HFFc6 (cell line): Measurements from ENCODE around the gene PKD2L2. TPM values are rescaled to one million over a fixed set of nuclear protein-coding genes. Genes with fewer than 3 reads are reported as not detected.

Experiments used
- DNase-seq: peaks from one replicate; pipeline ENCODE4 v3.0.0-alpha.2; 2018
- H3K27ac Mint-ChIP-seq: 2 replicates; pipeline ENCODE4 v1.8.0; 2020; ENCODE audit warnings: mild to moderate bottlenecking, mixed read lengths
- H3K27me3 Mint-ChIP-seq: 2 replicates; pipeline ENCODE4 v1.8.0; 2021; ENCODE audit warnings: mild to moderate bottlenecking, moderate library complexity, mixed read lengths; ENCODE audit not compliant: insufficient read depth
- H3K36me3 Mint-ChIP-seq: 2 replicates; pipeline ENCODE4 v1.8.0; 2021; ENCODE audit warnings: low read depth, mixed read lengths
- H3K4me1 Mint-ChIP-seq: 2 replicates; pipeline ENCODE4 v1.8.0; 2020; ENCODE audit warnings: low read depth, mixed read lengths
- H3K4me3 Mint-ChIP-seq: 2 replicates; pipeline ENCODE4 v1.8.0; 2020; ENCODE audit warnings: mild to moderate bottlenecking, moderate library complexity, mixed read lengths
- H3K9me3 Mint-ChIP-seq: 2 replicates; pipeline ENCODE4 v1.8.0; 2020; ENCODE audit warnings: mild to moderate bottlenecking, mixed read lengths
- total RNA-seq, 6 experiments: library from RNA; stranded (reverse); fragmentation: NEBNext Ultra II Directional; extraction: Animal tissue kit (Norgen Biotek cat#: 25700); gene quantifications; 2 replicates in 1 of 6; 3 replicates in 5 of 6; pipeline ENCODE4 v1.2.3, GENCODE V29; 2021
- TF ChIP-seq, protein P1 (sequence below): fragments of 200-600 bp; sonication (generic); IDR thresholded peaks from 2 replicates; pipeline ENCODE4 v1.5.0; 2021; ENCODE audit warnings: antibody characterized with exemption, mild to moderate bottlenecking

PKD2L2 gene
- total RNA-seq, 6 experiments from 2014 or later, result not detected

DNA sequence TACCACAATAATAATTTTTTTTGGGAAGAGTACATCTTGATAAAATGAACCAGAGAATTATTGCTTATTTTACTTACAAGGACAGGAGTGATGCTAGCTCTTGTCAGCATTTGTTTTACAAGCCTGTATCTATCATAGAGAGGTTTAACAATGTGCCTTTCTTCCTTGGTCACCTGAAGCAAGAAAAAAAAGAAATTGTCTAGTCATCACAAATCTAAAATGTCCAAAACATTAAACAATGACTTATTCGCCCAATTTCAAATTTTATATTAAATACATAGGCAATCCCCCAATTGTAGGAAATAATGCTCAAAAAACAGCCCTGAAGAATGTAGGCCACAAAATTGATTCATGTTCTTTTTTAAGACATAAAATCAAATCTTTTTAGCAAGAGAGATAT, 56.6 kb downstream of the PKD2L2 start:
- TF ChIP-seq, protein P1, sequence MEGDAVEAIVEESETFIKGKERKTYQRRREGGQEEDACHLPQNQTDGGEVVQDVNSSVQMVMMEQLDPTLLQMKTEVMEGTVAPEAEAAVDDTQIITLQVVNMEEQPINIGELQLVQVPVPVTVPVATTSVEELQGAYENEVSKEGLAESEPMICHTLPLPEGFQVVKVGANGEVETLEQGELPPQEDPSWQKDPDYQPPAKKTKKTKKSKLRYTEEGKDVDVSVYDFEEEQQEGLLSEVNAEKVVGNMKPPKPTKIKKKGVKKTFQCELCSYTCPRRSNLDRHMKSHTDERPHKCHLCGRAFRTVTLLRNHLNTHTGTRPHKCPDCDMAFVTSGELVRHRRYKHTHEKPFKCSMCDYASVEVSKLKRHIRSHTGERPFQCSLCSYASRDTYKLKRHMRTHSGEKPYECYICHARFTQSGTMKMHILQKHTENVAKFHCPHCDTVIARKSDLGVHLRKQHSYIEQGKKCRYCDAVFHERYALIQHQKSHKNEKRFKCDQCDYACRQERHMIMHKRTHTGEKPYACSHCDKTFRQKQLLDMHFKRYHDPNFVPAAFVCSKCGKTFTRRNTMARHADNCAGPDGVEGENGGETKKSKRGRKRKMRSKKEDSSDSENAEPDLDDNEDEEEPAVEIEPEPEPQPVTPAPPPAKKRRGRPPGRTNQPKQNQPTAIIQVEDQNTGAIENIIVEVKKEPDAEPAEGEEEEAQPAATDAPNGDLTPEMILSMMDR, result no peak
- no peaks in the 10 kb centered on the region for H3K27me3 Mint-ChIP-seq
- H3K27ac Mint-ChIP-seq, result no peak overlapping the region
- DNase-seq, result no peak
- H3K9me3 Mint-ChIP-seq, result no peaks in the 10 kb centered on the region
- H3K36me3 Mint-ChIP-seq, result peaks cover 53% of the 10 kb centered on the region
- H3K4me1 Mint-ChIP-seq, result no peaks in the 10 kb centered on the region; the same call in 1 of the 2 replicates
- no peak overlapping the region for H3K4me3 Mint-ChIP-seq

DNA sequence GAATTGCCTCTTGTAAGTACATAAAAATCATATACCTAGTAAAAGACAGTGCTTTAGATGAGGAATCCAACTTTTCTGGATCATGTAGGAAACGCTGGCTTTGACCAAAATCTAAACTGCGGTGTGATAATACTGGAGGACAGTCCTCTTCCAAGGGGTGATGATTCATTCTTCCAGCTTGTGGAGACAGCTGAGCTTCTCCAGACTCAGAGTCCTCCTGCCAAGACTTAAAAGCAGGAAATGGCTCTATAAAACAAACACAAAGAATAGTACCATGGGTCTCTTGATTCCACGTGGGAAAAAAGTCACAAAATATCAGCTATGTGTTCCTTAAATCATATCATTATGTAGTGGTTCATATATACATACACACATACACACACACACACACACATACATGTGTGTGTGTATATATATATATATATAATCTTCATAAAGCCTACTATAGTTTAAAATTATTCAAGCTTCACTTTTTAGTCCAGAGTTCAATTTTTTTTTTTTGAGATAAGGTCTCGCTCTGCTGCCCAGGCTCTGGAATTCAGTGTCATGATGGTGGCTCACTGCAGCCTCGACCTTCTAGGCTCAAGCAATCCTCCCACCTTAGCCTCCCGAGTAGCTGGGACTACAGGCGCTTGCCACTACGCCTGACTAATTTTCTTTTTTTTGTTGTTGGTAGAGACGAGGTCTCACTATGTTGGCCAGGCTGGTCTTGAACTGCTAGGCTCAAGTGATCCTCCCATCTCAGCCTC, 65.0 kb downstream of the PKD2L2 start:
- peaks cover 28% of the 10 kb centered on the region for H3K4me1 Mint-ChIP-seq
- DNase-seq, result peak; percentile 85
- peaks cover 31% of the 10 kb centered on the region for H3K36me3 Mint-ChIP-seq
- H3K4me3 Mint-ChIP-seq, result peak overlapping the region; percentile 76
- no peaks in the 10 kb centered on the region for H3K27me3 Mint-ChIP-seq
- TF ChIP-seq, protein P1, result no peak
- H3K9me3 Mint-ChIP-seq, result no peaks in the 10 kb centered on the region
- peak overlapping the region; percentile 81 for H3K27ac Mint-ChIP-seq

DNA sequence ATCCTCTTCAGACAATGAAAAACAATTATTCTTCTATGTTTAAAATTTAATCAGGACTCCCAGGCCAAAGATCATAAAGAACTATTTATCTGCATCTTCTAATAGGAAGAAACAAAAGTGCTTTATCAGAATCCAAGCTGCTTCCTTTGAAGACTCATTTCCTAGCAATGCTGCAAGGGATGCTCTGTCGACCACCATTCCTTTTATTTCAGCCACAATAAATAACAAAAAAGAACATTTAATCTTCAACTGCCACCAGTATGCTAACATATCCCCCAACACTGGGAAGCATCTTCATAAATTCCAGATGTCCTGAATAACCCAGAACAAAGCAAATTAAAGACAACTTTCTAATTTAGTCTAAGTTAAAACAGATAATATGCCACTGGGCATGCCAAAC, 68.7 kb downstream of the PKD2L2 start:
- H3K4me1 Mint-ChIP-seq, result peaks cover 38% of the 10 kb centered on the region
- H3K27ac Mint-ChIP-seq, result no peak overlapping the region
- peaks cover 25% of the 10 kb centered on the region for H3K36me3 Mint-ChIP-seq
- DNase-seq, result no peak
- no peaks in the 10 kb centered on the region for H3K9me3 Mint-ChIP-seq
- no peak overlapping the region for H3K4me3 Mint-ChIP-seq
- TF ChIP-seq, protein P1, result no peak
- H3K27me3 Mint-ChIP-seq, result no peaks in the 10 kb centered on the region; the same call in 1 of the 2 replicates

DNA sequence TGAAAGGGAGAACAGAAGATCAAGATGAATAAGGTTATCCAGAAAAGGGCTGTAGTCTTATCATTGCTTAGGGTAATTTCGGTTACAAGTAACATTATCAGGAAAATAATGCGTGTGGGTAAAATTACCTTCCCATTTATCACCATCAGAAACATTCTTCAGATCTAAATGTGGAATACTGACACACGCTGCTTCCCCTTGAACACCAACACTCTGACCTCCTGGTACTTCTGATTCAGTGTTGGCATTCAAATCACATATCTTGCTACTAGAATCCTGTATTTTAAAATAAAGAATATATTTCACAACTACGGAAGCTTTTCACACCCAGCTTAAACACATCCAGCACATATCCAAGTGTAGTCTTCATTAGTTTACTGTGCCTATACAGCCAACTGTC, 70.2 kb downstream of the PKD2L2 start:
- Mint-ChIP-seq H3K36me3 (peaks cover 19% of the 10 kb centered on the region), H3K27me3 (no peaks in the 10 kb centered on the region; the same call in 1 of the 2 replicates), H3K27ac (no peak overlapping the region), H3K4me1 (peaks cover 22% of the 10 kb centered on the region), H3K9me3 (no peaks in the 10 kb centered on the region), H3K4me3 (no peak overlapping the region)
- TF ChIP-seq, protein P1, result no peak
- no peak for DNase-seq

DNA sequence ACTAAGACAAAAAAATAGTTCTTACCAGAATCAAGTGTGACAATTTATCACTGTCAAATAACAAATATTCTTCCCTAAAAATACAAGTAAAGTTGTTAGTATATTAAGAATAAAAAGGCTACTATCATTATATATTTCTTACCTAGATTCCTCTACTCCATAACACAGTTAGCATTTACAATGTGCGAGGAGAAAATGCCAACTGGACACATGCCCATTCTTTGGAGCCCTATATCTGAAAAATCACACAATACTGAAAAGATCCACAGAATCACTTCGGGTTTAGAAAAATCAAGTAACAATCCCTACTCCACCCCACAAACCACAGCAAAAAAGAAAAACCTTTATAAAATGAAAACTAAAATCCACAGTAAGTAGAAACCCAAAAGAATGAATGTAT, 70.9 kb downstream of the PKD2L2 start:
- H3K4me1 Mint-ChIP-seq, result peaks cover 18% of the 10 kb centered on the region
- no peak overlapping the region for H3K4me3 Mint-ChIP-seq
- peaks cover 19% of the 10 kb centered on the region for H3K36me3 Mint-ChIP-seq
- no peak overlapping the region for H3K27ac Mint-ChIP-seq
- DNase-seq, result no peak
- no peaks in the 10 kb centered on the region for H3K9me3 Mint-ChIP-seq
- TF ChIP-seq, protein P1, result no peak
- H3K27me3 Mint-ChIP-seq, result no peaks in the 10 kb centered on the region; the same call in 1 of the 2 replicates
